Ectodermal cell (in vitro differentiated cells): ENCODE measurements around the gene RIOX2. TPM values are rescaled to one million over a fixed set of nuclear protein-coding genes. Genes with fewer than 3 reads are reported as not detected.
"Not testable (repeated sequence)": the region's sequence is repeated elsewhere in the genome, so short reads cannot be mapped to it uniquely, and the experiment has no call there.

Experiments used
- H3K27ac ChIP-seq: 2 replicates; pipeline ENCODE4 v1.7.0; 2013; ENCODE audit warnings: mild to moderate bottlenecking, low read depth, low read length; ENCODE audit not compliant: insufficient read depth, poor library complexity, severe bottlenecking
- H3K27me3 ChIP-seq: 2 replicates; pipeline ENCODE4 v1.7.0; 2013; ENCODE audit warnings: mild to moderate bottlenecking, low read length; ENCODE audit not compliant: insufficient read depth, control insufficient read depth, poor library complexity, severe bottlenecking
- H3K36me3 ChIP-seq: one replicate; pipeline ENCODE4 v1.7.0; 2013; ENCODE audit warnings: low read length; ENCODE audit not compliant: control insufficient read depth, insufficient read depth
- H3K4me1 ChIP-seq: one replicate; pipeline ENCODE4 v1.7.0; 2013; ENCODE audit warnings: low read length; ENCODE audit not compliant: control insufficient read depth, insufficient read depth
- H3K4me3 ChIP-seq: 2 replicates; pipeline ENCODE4 v1.7.0; 2013; ENCODE audit warnings: low read depth, low read length, control low read depth; ENCODE audit not compliant: insufficient read depth
- H3K9me3 ChIP-seq: 2 replicates; pipeline ENCODE4 v1.7.0; 2013; ENCODE audit warnings: mild to moderate bottlenecking, low read length, moderate library complexity; ENCODE audit not compliant: control insufficient read depth
- WGBS, 2 experiments: methylation state at CpG; one replicate each; pipeline ENCODE4 v1.1.7; 2013; ENCODE audit warnings: missing lambda C conversion rate in 2 of 2; 5-methylcytosine and 5-hydroxymethylcytosine counted together
- polyA plus RNA-seq, 4 experiments: library from polyadenylated mRNA; stranded (reverse); fragments of 50-300 nt; gene quantifications; one replicate each; pipeline ENCODE4 v1.2.3, GENCODE V29; 2013

Gene RIOX2
- 16.3 TPM for polyA plus RNA-seq (2013, experiment 1 of 4)
- polyA plus RNA-seq (2013, experiment 2 of 4): 13.9 TPM
- polyA plus RNA-seq (2013, experiment 3 of 4): 12.6 TPM
- polyA plus RNA-seq (2013, experiment 4 of 4): 14.3 TPM

DNA sequence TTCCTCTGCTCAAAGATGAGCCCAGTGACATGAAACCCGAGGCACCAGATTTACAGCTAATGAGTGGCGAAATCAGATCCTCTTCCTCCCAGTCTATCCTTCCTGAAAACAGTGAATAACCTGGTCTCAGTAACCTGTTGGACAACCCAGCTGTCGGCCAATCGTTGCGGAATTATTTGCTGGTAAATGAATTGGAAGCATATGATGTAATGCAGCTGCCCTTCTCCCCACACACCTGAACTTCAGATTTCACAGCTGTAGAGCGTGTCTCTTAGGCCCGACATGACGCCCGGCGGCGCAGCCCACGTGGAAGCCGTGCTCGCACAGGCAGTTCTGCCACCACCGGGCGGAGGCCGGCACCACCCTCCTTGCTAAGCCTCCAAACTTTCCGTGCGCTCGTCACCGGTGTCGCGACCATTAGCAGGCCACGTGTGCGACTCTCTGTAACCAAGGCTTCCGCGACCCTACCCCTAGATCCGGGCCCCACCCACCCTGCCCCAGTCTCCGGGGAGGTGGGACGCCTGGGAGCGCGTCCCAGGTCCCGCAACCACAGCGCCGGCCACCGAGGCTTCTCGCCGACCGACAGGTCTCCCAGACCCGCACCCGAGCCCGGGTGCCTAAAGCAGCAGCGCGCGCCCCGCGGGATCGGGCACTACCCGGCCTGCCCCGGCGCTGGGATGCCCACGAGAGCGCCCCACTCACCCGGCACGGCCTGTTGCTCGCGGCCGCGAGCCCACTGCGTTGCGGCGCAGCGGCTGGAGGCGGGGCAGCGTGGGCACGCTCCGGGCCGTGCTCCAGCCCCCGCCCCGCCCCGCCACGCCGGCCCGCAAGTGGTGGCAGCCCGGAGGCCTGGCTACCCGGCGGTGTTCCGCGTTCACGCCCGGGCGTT, at the start of gene RIOX2:
TSS of gene RIOX2 (minus strand) at position 753 of the 889 bp plus-strand sequence. CDS start 4,838 bp downstream, outside the sequence.
- Histone ChIP-seq H3K4me1 (no peaks in the 10 kb centered on the region), H3K4me3 (peak within 1 kb of the TSS; percentile 65), H3K9me3 (no peaks in the 10 kb centered on the region), H3K27me3 (peaks cover 24% of the 10 kb centered on the region), H3K27ac (no peak within 1 kb of the TSS), H3K36me3 (no peaks in the 10 kb centered on the region)
- WGBS, 2 experiments: 5% methylated on average over 80 to 82 of the region's 82 CpGs

DNA sequence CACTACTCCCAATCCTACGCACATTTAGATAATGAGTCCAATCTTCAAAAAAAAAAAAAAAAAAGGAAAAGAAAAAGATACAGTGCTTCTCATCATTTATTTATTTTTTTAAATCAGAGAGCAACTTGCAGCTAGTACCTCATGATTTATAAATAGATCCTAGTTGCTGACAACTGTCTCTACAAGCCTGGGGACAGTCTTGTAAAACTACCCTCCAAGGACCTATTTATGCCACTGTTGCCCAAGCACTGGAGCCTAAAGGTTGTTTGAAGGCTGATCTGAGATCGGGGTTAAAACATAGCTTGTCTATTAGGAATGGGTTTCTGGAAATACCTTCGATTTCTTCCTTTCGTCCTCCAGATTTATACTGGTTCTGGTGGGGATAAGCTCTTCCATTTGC, 48.2 kb upstream of the RIOX2 start:
- 94 to 97% methylated on average over 3 to 4 of the region's 4 CpGs for WGBS, 2 experiments
- Histone ChIP-seq H3K4me1 (no peaks in the 10 kb centered on the region), H3K27ac (no peak overlapping the region), H3K27me3 (no peaks in the 10 kb centered on the region), H3K36me3 (no peaks in the 10 kb centered on the region), H3K4me3 (no peak overlapping the region), H3K9me3 (no peaks in the 10 kb centered on the region)

DNA sequence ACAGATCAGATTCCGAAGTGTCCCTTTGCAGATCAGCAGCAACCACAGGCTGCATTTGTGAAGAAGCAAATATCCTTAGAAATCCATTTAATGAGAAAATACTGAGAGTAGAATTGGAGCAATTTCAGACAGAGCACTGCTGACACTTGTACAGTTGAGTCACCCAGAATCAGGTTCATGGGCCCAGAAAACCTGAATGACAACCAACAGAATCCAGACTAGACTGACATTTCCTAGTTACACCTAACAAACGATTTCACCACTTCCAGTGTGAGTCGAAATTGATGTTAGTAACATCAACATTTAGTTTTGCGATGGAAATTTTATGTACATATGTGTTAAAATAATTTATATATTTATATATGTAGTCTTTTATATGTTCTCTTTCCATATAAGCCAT, 46.1 kb upstream of the RIOX2 start:
- Histone ChIP-seq H3K4me3 (no peak overlapping the region), H3K27me3 (no peaks in the 10 kb centered on the region), H3K4me1 (no peaks in the 10 kb centered on the region), H3K36me3 (no peaks in the 10 kb centered on the region), H3K27ac (no peak overlapping the region), H3K9me3 (no peaks in the 10 kb centered on the region)
- WGBS, 2 experiments: 88 to 96% methylated on average over 3 of the region's 4 CpGs

DNA sequence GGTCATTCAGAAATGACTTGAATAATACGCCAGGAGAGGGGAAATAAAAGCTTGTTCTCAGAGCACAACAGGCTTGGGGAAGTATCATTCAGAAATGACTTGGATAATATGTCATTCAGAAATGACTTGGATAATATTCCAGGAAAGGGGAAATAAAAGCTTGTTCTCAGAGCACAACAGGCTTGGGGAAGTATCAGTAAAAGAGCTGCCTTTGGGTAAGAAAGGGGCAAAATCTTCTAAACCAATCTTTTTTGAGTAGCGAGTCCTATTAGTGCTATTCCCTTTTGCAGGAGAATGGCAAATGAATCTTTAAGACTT, 42.0 kb upstream of the RIOX2 start:
- no peaks in the 10 kb centered on the region for H3K4me1 ChIP-seq
- no peak overlapping the region for H3K4me3 ChIP-seq
- 94 to 95% methylated on average over 2 of the region's 2 CpGs for WGBS, 2 experiments
- no peaks in the 10 kb centered on the region for H3K27me3 ChIP-seq
- H3K27ac ChIP-seq: no peak overlapping the region
- H3K9me3 ChIP-seq: no peaks in the 10 kb centered on the region
- no peaks in the 10 kb centered on the region for H3K36me3 ChIP-seq

DNA sequence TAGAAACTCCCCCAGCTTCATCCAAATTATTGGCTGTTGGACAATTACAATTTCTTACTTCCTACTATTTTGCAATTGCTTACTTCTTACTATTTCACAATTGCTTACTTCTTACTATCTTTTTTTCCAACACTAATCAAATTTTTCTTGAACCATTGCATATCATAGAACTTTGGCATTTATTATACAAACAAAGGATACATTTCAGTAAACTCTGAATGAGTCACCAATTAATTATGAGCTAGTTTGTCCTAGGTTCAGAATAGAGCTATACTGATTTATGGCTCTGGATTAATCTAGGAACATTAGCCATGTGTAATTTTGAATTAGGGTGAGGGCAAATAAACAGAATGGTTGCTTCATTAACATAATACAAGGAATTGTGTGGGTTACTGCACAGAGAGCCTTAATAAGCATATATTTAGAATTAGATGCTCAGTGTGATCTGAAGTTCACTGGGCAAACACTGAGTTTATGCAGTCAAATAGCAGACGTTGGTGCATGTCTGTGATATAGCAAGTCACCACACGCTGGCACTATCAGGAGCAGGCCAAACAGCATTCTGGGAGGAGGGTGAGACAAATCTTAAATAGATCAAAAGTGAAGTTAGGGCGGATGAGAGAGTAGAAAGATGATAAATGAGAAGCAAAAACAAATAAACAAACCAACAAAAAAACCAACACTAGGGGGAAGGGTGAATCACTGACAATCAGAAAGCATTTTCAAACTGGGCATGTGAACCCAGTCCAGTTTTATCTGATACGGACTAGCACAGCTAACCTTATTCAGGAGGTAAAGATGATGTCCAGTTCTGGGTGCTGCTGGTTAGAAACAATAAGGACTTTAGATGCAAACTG, 41.4 kb upstream of the RIOX2 start:
- H3K4me3 ChIP-seq: no peak overlapping the region
- no peaks in the 10 kb centered on the region for H3K9me3 ChIP-seq
- no peaks in the 10 kb centered on the region for H3K4me1 ChIP-seq
- no peak overlapping the region for H3K27ac ChIP-seq
- WGBS, 2 experiments: 78% methylated on average over 3 of the region's 4 CpGs
- H3K27me3 ChIP-seq: no peaks in the 10 kb centered on the region
- no peaks in the 10 kb centered on the region for H3K36me3 ChIP-seq

DNA sequence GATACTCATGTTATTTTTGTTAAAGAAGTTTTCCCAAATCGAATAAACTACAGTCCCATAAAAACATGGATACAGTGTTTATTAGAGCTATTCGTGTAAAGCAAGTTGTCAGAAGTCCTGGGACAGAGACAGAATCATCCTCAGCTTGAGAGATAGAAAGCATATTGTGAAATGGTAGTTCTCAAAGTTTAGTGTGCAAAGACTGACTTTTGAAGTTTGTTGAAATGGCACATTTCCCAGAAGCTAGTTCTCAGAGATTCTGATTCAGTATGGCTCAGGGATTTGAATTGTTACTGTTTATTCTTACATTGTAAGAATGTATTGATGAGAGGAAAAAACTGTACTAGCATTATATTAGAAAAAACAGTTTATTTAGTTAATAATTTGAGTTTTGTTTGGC, 40.7 kb upstream of the RIOX2 start:
- no peaks in the 10 kb centered on the region for H3K36me3 ChIP-seq
- H3K4me1 ChIP-seq: no peaks in the 10 kb centered on the region
- H3K27me3 ChIP-seq: no peaks in the 10 kb centered on the region
- H3K9me3 ChIP-seq: no peaks in the 10 kb centered on the region
- no peak overlapping the region for H3K27ac ChIP-seq
- WGBS, 2 experiments: 94 to 96% methylated on average over 1 to 2 of the region's 2 CpGs
- H3K4me3 ChIP-seq: no peak overlapping the region

DNA sequence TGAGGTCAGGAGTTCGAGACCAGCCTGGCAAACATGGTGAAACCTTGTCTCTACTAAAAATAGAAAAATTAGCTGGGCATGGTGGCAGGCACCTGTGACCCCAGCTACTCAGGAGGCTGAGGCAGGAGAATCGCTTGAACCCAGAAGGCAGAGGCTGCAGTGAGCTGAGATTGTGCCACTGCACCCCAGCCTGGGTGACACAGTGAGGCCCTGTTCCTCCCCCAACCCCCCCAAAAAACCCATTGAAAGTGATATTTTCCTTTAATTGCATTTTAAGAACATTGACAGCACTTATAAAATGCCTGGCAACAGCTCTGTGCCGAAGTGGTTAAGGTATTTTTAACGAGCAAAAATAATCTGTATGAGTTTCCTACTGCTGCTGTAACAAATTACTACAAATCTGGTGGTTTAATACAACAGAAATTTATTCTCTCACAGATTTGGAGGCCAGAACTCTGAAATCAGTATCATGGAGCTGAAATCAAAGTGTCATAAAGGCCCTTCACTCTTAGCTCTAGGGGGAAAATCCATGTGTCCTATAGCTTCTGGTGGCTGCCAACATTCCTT, 38.7 kb upstream of the RIOX2 start:
- not testable (repeated sequence) for H3K4me3 ChIP-seq, H3K9me3 ChIP-seq, H3K27me3 ChIP-seq, H3K4me1 ChIP-seq, H3K27ac ChIP-seq, H3K36me3 ChIP-seq
- 92 to 93% methylated on average over 4 of the region's 4 CpGs for WGBS, 2 experiments

DNA sequence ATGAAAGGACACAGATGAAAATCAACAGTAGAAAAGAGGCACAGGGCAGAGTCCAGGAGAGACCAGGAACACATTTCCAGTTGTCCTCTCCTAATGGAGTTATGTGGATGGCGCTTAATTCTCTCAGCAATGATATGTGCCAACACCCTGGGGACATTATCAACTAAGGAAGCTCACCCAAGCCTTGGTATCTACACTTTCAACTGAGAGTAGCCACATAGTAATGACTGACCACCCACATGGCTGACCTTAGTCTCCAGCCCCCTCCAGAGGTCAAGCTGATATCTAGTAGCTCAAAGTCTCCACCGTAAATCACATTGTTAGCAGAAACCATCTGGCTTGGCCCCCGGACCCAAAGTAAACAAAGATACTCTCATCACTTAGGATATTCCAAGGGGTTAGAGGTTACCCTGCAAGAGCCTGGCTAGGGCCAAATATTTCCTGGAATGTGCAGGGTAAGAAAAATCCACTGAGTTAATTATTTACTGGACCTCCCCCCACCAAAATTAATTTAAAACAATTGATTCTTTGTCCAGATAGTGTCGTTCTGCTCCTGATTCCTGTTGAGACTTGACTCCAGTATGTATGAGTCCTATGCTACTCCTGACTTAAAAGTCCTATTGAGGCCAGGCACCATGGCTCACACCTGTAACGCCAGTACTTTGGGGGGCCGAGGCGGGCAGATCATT, 38.1 kb upstream of the RIOX2 start:
- no peak overlapping the region for H3K4me3 ChIP-seq
- no peaks in the 10 kb centered on the region for H3K27me3 ChIP-seq
- H3K36me3 ChIP-seq: no peaks in the 10 kb centered on the region
- H3K9me3 ChIP-seq: no peaks in the 10 kb centered on the region
- WGBS, 2 experiments: 89 to 92% methylated on average over 7 of the region's 7 CpGs
- H3K4me1 ChIP-seq: no peaks in the 10 kb centered on the region
- H3K27ac ChIP-seq: no peak overlapping the region

DNA sequence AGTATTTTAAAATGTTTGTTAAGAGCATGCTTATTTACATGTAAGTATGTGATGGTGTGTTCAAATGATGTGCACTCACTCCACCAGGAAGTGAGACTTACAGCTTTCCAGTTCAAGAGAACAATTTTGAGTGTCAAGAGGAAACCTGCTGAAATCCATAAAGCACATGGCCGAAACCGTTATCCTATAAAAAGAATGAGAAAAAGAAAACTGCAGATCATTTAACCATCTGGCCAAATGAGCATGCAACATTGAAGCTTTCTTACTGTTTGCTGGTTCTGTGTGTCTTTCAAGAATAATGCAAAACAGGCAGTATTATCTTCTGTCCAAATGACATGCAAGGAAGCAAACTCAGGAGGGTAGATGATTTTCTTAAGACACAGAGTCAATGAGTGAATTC, 36.6 kb upstream of the RIOX2 start:
- no peaks in the 10 kb centered on the region for H3K9me3 ChIP-seq
- no peak overlapping the region for H3K4me3 ChIP-seq
- no peaks in the 10 kb centered on the region for H3K27me3 ChIP-seq
- no peaks in the 10 kb centered on the region for H3K4me1 ChIP-seq
- no peak overlapping the region for H3K27ac ChIP-seq
- WGBS, 2 experiments: 93 to 100% methylated on average over 2 of the region's 2 CpGs
- H3K36me3 ChIP-seq: no peaks in the 10 kb centered on the region
